H1 (cell line): Measurements from ENCODE around the gene EXOC1. TPM values are rescaled to one million over a fixed set of nuclear protein-coding genes. Genes with fewer than 3 reads are reported as not detected.

Source experiments
- CTCF ChIA-PET: fragments of 300-600 bp; sonication (Branson Sonifier 250); formaldehyde crosslinking; loops from one replicate; lab custom pipeline; 2021; ENCODE audit not compliant: partially characterized antibody; lab: Charles Lee
- POLR2A ChIA-PET: fragments of 300-600 bp; sonication (Branson Sonifier 250); formaldehyde crosslinking; loops from one replicate; lab custom pipeline; 2021; ENCODE audit warnings: inconsistent platforms; ENCODE audit not compliant: partially characterized antibody; lab: Charles Lee
- DNase-seq, 2 experiments: peaks; one replicate each; pipeline versions ENCODE4 v3.0.0 to v3.0.0-alpha.2; 2010 to 2022; ENCODE audit warnings: low spot score in 2 of 2, low read depth in 1 of 2, mixed read lengths in 1 of 2
- FAIRE-seq: peaks from 2 replicates; lab custom pipeline; 2011; peaks lifted over from hg19 to GRCh38; lab: Jason Lieb, UNC
- H2AFZ ChIP-seq: 2 replicates; pipeline ENCODE4 v1.8.1; 2012; ENCODE audit warnings: low read length, inconsistent platforms
- H2AK5ac ChIP-seq: 2 replicates; pipeline ENCODE4 v1.6.1; 2013; ENCODE audit warnings: low read depth, low read length
- H2BK120ac ChIP-seq: replicated peaks from 2 replicates; pipeline ENCODE3; 2013; ENCODE audit warnings: low read depth, low read length, inconsistent platforms
- H2BK12ac ChIP-seq: 2 replicates; pipeline ENCODE4 v1.6.1; 2013; ENCODE audit warnings: low read depth, low read length
- H2BK15ac ChIP-seq: 2 replicates; pipeline ENCODE4 v1.6.1; 2013; ENCODE audit warnings: low read length
- H2BK20ac ChIP-seq: 2 replicates; pipeline ENCODE4 v1.6.1; 2013; ENCODE audit warnings: low read length
- H2BK5ac ChIP-seq: 2 replicates; pipeline ENCODE4 v1.6.1; 2013; ENCODE audit warnings: low read depth, low read length
- H3K14ac ChIP-seq: 2 replicates; pipeline ENCODE4 v1.6.1; 2013; ENCODE audit warnings: inconsistent platforms; ENCODE audit not compliant: insufficient read length
- H3K18ac ChIP-seq: 2 replicates; pipeline ENCODE4 v1.6.1; 2013; ENCODE audit warnings: low read length; ENCODE audit errors: extremely low read depth
- H3K23ac ChIP-seq: 2 replicates; pipeline ENCODE4 v1.6.1; 2013; ENCODE audit warnings: inconsistent platforms; ENCODE audit not compliant: insufficient read length
- H3K23me2 ChIP-seq: 2 replicates; pipeline ENCODE4 v1.6.1; 2013; ENCODE audit warnings: low read depth, low read length
- H3K27ac ChIP-seq: 2 replicates; pipeline ENCODE4 v1.6.1; 2011; ENCODE audit warnings: low read depth, low read length, inconsistent platforms
- H3K27me3 ChIP-seq, 4 experiments: replicated peaks in 1 of 4; 1 replicate in 1 of 4; 2 replicates in 3 of 4; pipeline versions ENCODE4 v1.6.1 to v1.8.1; 2011 to 2013; ENCODE audit warnings: low read length in 3 of 4, mild to moderate bottlenecking in 3 of 4, inconsistent platforms in 2 of 4, mixed read lengths in 2 of 4, moderate library complexity in 1 of 4; ENCODE audit not compliant: control insufficient read depth in 3 of 4, insufficient read depth in 3 of 4; ENCODE audit errors: extremely low read depth in 1 of 4
- H3K36me3 ChIP-seq, 4 experiments: 2 replicates each; pipeline versions ENCODE4 v1.6.1 to v1.8.1; 2011 to 2013; ENCODE audit warnings: mild to moderate bottlenecking in 4 of 4, low read length in 3 of 4, moderate library complexity in 2 of 4, control low read depth in 1 of 4, inconsistent platforms in 1 of 4; ENCODE audit not compliant: insufficient read depth in 4 of 4, control insufficient read depth in 2 of 4
- H3K4ac ChIP-seq: replicated peaks from 2 replicates; pipeline ENCODE3; 2013; ENCODE audit warnings: low read length, low read depth, mixed read lengths, inconsistent platforms; ENCODE audit not compliant: insufficient read length
- H3K4me1 ChIP-seq, 4 experiments: replicated peaks in 1 of 4; 1 replicate in 1 of 4; 2 replicates in 3 of 4; pipeline versions ENCODE4 v1.6.1 to v1.8.1; 2011 to 2013; ENCODE audit warnings: low read length in 3 of 4, inconsistent platforms in 2 of 4, mixed read lengths in 1 of 4; ENCODE audit not compliant: insufficient read depth in 4 of 4, control insufficient read depth in 3 of 4
- H3K4me2 ChIP-seq, 2 experiments: 2 replicates each; pipeline versions ENCODE4 v1.6.1 to v1.8.1; 2011 to 2013; ENCODE audit warnings: low read depth in 2 of 2, low read length in 2 of 2, control low read depth in 1 of 2, inconsistent platforms in 1 of 2, mild to moderate bottlenecking in 1 of 2; ENCODE audit not compliant: insufficient read depth in 1 of 2
- H3K4me3 ChIP-seq, 4 experiments: fragments of 200-600, 300-600 bp in 1 of 4; sonication (generic), shearing (Covaris generic), sonication (Bioruptor Twin) in 1 of 4; 2 replicates each; pipeline versions ENCODE4 v1.5.1 to v1.8.1; 2011 to 2016; ENCODE audit warnings: low read length in 4 of 4, low read depth in 3 of 4, control low read depth in 2 of 4, inconsistent platforms in 2 of 4, mild to moderate bottlenecking in 2 of 4, mixed read lengths in 1 of 4, moderate library complexity in 1 of 4; ENCODE audit not compliant: insufficient read depth in 2 of 4; ENCODE audit errors: extremely low read depth in 1 of 4
- H3K56ac ChIP-seq: replicated peaks from 2 replicates; pipeline ENCODE3; 2013; ENCODE audit warnings: low read depth, mild to moderate bottlenecking, mixed read lengths, low read length, inconsistent platforms; ENCODE audit not compliant: insufficient read length
- H3K79me1 ChIP-seq: 2 replicates; pipeline ENCODE4 v1.6.1; 2013; ENCODE audit warnings: low read depth, low read length, control low read depth
- H3K79me2 ChIP-seq, 2 experiments: 2 replicates each; pipeline versions ENCODE4 v1.6.1 to v1.8.1; 2012 to 2013; ENCODE audit warnings: low read length in 2 of 2, mild to moderate bottlenecking in 2 of 2, inconsistent platforms in 1 of 2; ENCODE audit not compliant: insufficient read depth in 2 of 2, control insufficient read depth in 1 of 2
- H3K9ac ChIP-seq, 4 experiments: replicated peaks in 1 of 4; 1 replicate in 1 of 4; 2 replicates in 3 of 4; pipeline versions ENCODE4 v1.6.1 to v1.8.1; 2011 to 2013; ENCODE audit warnings: low read depth in 3 of 4, low read length in 3 of 4, control low read depth in 2 of 4, mild to moderate bottlenecking in 2 of 4, moderate library complexity in 2 of 4, inconsistent platforms in 1 of 4; ENCODE audit errors: extremely low read depth in 1 of 4
- H3K9me3 ChIP-seq, 2 experiments: 2 replicates each; pipeline versions ENCODE4 v1.6.1 to v1.8.1; 2012 to 2013; ENCODE audit warnings: mild to moderate bottlenecking in 2 of 2, moderate library complexity in 2 of 2, control low read depth in 1 of 2, inconsistent platforms in 1 of 2, low read depth in 1 of 2, low read length in 1 of 2, mixed read lengths in 1 of 2; ENCODE audit not compliant: insufficient read depth in 2 of 2
- H4K20me1 ChIP-seq, 2 experiments: replicated peaks in 1 of 2; 2 replicates each; pipeline versions ENCODE3 to v1.8.1; 2011 to 2013; ENCODE audit warnings: inconsistent platforms in 2 of 2, low read length in 2 of 2, mild to moderate bottlenecking in 1 of 2; ENCODE audit not compliant: insufficient read depth in 2 of 2, control insufficient read depth in 1 of 2
- H4K5ac ChIP-seq: 2 replicates; pipeline ENCODE4 v1.6.1; 2013; ENCODE audit warnings: low read length, low read depth, mixed read lengths, inconsistent platforms; ENCODE audit not compliant: insufficient read length
- H4K8ac ChIP-seq: 2 replicates; pipeline ENCODE4 v1.8.0; 2013; ENCODE audit warnings: mild to moderate bottlenecking, moderate library complexity, low read length, inconsistent platforms; ENCODE audit not compliant: insufficient read depth; ENCODE audit errors: extremely low read depth
- H4K91ac ChIP-seq: replicated peaks from 2 replicates; pipeline ENCODE3; 2013; ENCODE audit warnings: low read length, mixed read lengths, inconsistent platforms; ENCODE audit not compliant: insufficient read length
- CBX8 ChIP-seq: fragments of 300-800, 300-1000 bp; sonication (generic); IDR thresholded peaks from 2 replicates; pipeline ENCODE4 v1.7.1; 2016; ENCODE audit warnings: low read depth, low read length, borderline replicate concordance
- RAD21 ChIP-seq, 2 experiments: IDR thresholded peaks in 1 of 2; conservative IDR thresholded peaks in 1 of 2; 2 replicates each; pipeline ENCODE4 v1.6.1; 2011; ENCODE audit warnings: low read depth in 2 of 2, low read length in 2 of 2, improper control_type of control experiment in 1 of 2, inconsistent platforms in 1 of 2, mild to moderate bottlenecking in 1 of 2, moderate library complexity in 1 of 2
- RBBP5 ChIP-seq: IDR thresholded peaks from 2 replicates; pipeline ENCODE4 v1.7.1; 2012; ENCODE audit warnings: low read depth, mild to moderate bottlenecking, inconsistent platforms, low read length, moderate library complexity, borderline replicate concordance
- RFX5 ChIP-seq: IDR thresholded peaks from 2 replicates; pipeline ENCODE4 v1.6.1; 2011; ENCODE audit warnings: low read depth, low read length, improper control_type of control experiment, borderline replicate concordance
- SIN3A ChIP-seq, 2 experiments: IDR thresholded peaks in 1 of 2; conservative IDR thresholded peaks in 1 of 2; 2 replicates each; pipeline ENCODE4 v1.6.1; 2011 to 2012; ENCODE audit warnings: low read length in 2 of 2, improper control_type of control experiment in 1 of 2, low read depth in 1 of 2, mild to moderate bottlenecking in 1 of 2
- SUZ12 ChIP-seq: fragments of 200-600 bp; sonication (generic); IDR thresholded peaks from 2 replicates; pipeline ENCODE4 v1.6.1; 2012; ENCODE audit warnings: mild to moderate bottlenecking, inconsistent platforms, low read length, moderate library complexity, mixed read lengths
- WGBS, 2 experiments: shearing (Covaris generic) in 1 of 2; methylation state at CpG; one replicate each; pipeline versions ENCODE4 v1.1.6 to v1.1.7; 2013 to 2015; ENCODE audit warnings: low lambda C conversion rate in 2 of 2, mixed read lengths in 2 of 2, inconsistent platforms in 1 of 2, low coverage in 1 of 2, missing lambda C conversion rate in 1 of 2; ENCODE audit not compliant: insufficient replicate concordance in 2 of 2, insufficient coverage in 1 of 2, insufficient read length in 1 of 2; ENCODE audit errors: extremely low coverage in 1 of 2, missing lambda C conversion rate in 1 of 2; 5-methylcytosine and 5-hydroxymethylcytosine counted together
- polyA plus RNA-seq, 7 experiments: library from polyadenylated mRNA; depleted of rRNA in 3 of 7; stranded (reverse) in 5 of 7; unstranded in 2 of 7; fragments of >200 nt in 5 of 7; fragments of 200-250 nt in 2 of 7; gene quantifications; 1 replicate in 5 of 7; 2 replicates in 1 of 7; 4 replicates in 1 of 7; pipeline versions ENCODE4 v1.2.1 to v1.2.3, GENCODE V29; 2011 to 2013; ENCODE audit warnings: missing spikeins in 2 of 7, mixed read lengths in 2 of 7
- total RNA-seq: library from RNA; stranded (reverse); fragmentation: NEBNext Ultra II Directional; extraction: Animal tissue kit (Norgen Biotek cat#: 25700); gene quantifications from 2 replicates; pipeline ENCODE4 v1.2.1, GENCODE V29; 2021

The EXOC1 gene
- total and polyA plus RNA-seq, 2 of the 8 experiments (the other 6 are each of a cell fraction or from before 2014, with no cell fraction given): 5.9 to 19.6 TPM

- Histone ChIP-seq H3K9me3 (no peaks in the 10 kb centered on the region), H3K79me2 (no peaks in the 10 kb centered on the region), H2BK15ac (no peak overlapping the region), H4K91ac (no peak overlapping the region), H4K5ac (no peak overlapping the region), H2BK120ac (no peak overlapping the region), H2BK20ac (no peak overlapping the region), H4K8ac (no peak overlapping the region), H3K18ac (no peak overlapping the region), H2BK12ac (no peak overlapping the region), H3K9ac (no peak overlapping the region), H3K4ac (no peak overlapping the region), H2AFZ (no peak overlapping the region), H3K56ac (no peak overlapping the region), H3K4me1 (no peaks in the 10 kb centered on the region), H3K4me3 (no peak overlapping the region), H3K4me2 (no peak overlapping the region), H3K23ac (no peak overlapping the region), H2BK5ac (no peak overlapping the region), H3K27me3 (no peaks in the 10 kb centered on the region), H3K14ac (no peak overlapping the region), H3K79me1 (no peaks in the 10 kb centered on the region), H3K36me3 (peaks cover 0 to 17% (median 2%) of the 10 kb centered on the region in 4 experiments; a peak in 5 of 8 replicates), H3K23me2 (no peaks in the 10 kb centered on the region), H3K27ac (no peak overlapping the region), H2AK5ac (no peak overlapping the region), H4K20me1 (no peaks in the 10 kb centered on the region)
- ChIA-PET CTCF (interaction anchor here (1.1 kb wide), 1 partner anchor 11 kb away, joined by 4 read pairs; no protein-coding TSS in a partner anchor), POLR2A (no interaction called here)
- WGBS, 2 experiments: 84% methylated on average over 3 of the region's 3 CpGs; no CpG with 5 or more reads in 1 of the 2 experiments
- TF ChIP-seq CBX8 (no peak), RBBP5 (no peak), RAD21 (IDR thresholded peaks at IDR 0.05 in 1 of 2, conservative IDR thresholded peaks at IDR 0.05 in 1 of 2; ENCODE audit: low read depth in 2 of 2, low read length in 2 of 2) (no peak), SIN3A (conservative IDR thresholded peaks at IDR 0.05 in 1 of 2, IDR thresholded peaks at IDR 0.05 in 1 of 2; ENCODE audit: low read depth in 1 of 2, low read length in 2 of 2) (no peak), SUZ12 (no peak), RFX5 (no peak)
- DNase-seq (no peak), FAIRE-seq (no peak)
Measured at GRCh38 chr4:55879224-55879623, 25.8 kb downstream of the EXOC1 start.
